ENCODE measurements around the gene ALKBH5.

- TF ChIP-seq POLR2A (IDR thresholded peaks at IDR 0.05; ENCODE audit: low read length) (no peak), CTCF (IDR thresholded peaks at IDR 0.05) (no peak)
Observed at GRCh38 chr17:18172531-18173278, 10.9 kb upstream of the ALKBH5 start.
